ENCODE results near the gene GNAT1. TPM values are rescaled to one million over a fixed set of nuclear protein-coding genes. Genes with fewer than 3 reads are reported as not detected.

The GNAT1 gene
- total and polyA plus RNA-seq, 8 donors = not detected

DNA sequence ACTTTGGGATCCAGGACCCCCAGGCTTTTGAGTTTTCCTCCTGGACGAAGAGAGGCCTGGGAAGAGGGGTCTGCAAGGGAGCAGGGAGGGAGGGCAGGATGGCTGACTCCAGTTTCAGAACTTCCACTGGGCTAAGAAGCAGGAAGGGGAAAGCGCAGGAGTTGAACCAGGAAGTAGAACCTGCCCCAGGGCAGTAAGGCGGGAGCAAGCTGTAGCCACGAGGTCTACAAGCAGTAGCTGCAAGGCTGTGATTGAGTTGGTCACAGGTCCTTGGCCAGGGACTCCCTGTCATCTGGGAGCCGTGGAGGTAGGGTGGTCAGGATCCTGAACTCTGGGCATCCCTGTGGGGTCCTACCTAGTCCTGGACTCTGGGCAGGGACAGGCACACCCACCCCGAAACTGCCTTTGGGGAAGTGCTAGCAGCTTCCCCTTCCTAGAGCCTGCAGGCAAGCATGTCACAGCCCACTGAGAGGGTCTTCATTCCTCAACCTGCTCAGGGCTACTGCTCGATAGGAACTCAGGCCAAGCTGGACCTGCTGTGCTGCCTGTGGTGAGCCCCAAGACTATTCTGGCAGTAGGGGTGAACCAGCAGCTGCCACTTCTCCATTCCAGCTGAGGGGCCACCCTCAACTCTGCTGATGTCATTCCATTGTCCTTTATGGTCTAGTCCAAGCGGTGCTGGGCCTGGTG is 38.8 kb downstream of the GNAT1 start:
- Histone ChIP-seq H3K4me3 (no peak overlapping the region), H3K36me3 (no peaks in the 10 kb centered on the region), H3K27me3 (no peaks in the 10 kb centered on the region), H3K27ac (peak overlapping the region in 2 of 5 donors; percentile 14 to 21), H3K4me1 (peaks cover 20 to 43% (median 36%) of the 10 kb centered on the region in 4 donors), H3K9me3 (no peaks in the 10 kb centered on the region)
- TF ChIP-seq POLR2AphosphoS5 (IDR thresholded peaks at IDR 0.05) = no peak
- no peak for TF ChIP-seq EP300 (IDR thresholded peaks at IDR 0.05)
- 80 to 90% (median 88%) methylated on average over 5 to 8 of the region's 8 CpGs for WGBS, 5 donors
- intact Hi-C loops (cut with DNase I; ENCODE audit: low total_unique reads) = no loop called here
- DNase-seq = no peak

GRCh38 chr3:50230794-50231125 is 39.4 kb downstream of the GNAT1 start:
- Histone ChIP-seq H3K9me3 (no peaks in the 10 kb centered on the region), H3K4me1 (peaks cover 24 to 44% (median 38%) of the 10 kb centered on the region in 4 donors), H3K4me3 (no peak overlapping the region), H3K36me3 (no peaks in the 10 kb centered on the region), H3K27ac (peak overlapping the region in 1 of 5 donors; percentile 14), H3K27me3 (no peaks in the 10 kb centered on the region)
- no peak for DNase-seq
- intact Hi-C loops (cut with DNase I; ENCODE audit: low total_unique reads) = no loop called here
- WGBS, 5 donors = 72 to 91% (median 88%) methylated on average over 4 of the region's 4 CpGs
- no peak for TF ChIP-seq EP300 (IDR thresholded peaks at IDR 0.05)
- TF ChIP-seq CTCF (IDR thresholded peaks at IDR 0.05) = no peak
- no peak for TF ChIP-seq POLR2A (IDR thresholded peaks at IDR 0.05)
- no peak for TF ChIP-seq POLR2AphosphoS5 (IDR thresholded peaks at IDR 0.05)

DNA sequence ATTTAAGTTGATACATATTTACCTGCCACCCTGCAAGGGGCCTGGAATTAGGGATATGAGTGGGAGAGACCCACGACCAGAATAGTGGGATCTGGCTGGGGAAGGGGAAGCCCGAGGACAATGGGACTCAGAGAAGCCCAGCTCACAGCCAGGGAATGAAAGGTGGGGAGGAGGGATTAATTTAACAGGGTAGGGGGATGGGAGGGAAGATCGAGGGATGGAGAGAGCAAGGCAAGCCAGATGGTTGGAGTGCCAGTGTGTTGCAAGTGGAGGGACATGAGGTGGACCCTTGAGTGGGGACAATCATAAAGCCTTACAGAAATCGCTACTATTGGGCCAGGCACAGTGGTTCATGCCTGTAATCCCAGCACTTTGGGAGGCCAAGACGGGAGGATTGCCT is 40.2 kb downstream of the GNAT1 start:
- intact Hi-C loops (cut with DNase I; ENCODE audit: low total_unique reads) = no loop called here
- no peaks in the 10 kb centered on the region for H3K27me3 ChIP-seq
- TF ChIP-seq POLR2A (IDR thresholded peaks at IDR 0.05) (no peak), POLR2AphosphoS5 (IDR thresholded peaks at IDR 0.05) (no peak), CTCF (IDR thresholded peaks at IDR 0.05) (no peak), EP300 (IDR thresholded peaks at IDR 0.05) (no peak)
- H3K9me3 ChIP-seq = no peaks in the 10 kb centered on the region
- peaks cover 16 to 38% (median 33%) of the 10 kb centered on the region in 4 donors for H3K4me1 ChIP-seq
- H3K4me3 ChIP-seq = no peak overlapping the region
- DNase-seq = no peak
- H3K36me3 ChIP-seq = no peaks in the 10 kb centered on the region
- WGBS, 5 donors = 80 to 89% (median 83%) methylated on average over 5 of the region's 5 CpGs
- H3K27ac ChIP-seq = no peak overlapping the region

DNA sequence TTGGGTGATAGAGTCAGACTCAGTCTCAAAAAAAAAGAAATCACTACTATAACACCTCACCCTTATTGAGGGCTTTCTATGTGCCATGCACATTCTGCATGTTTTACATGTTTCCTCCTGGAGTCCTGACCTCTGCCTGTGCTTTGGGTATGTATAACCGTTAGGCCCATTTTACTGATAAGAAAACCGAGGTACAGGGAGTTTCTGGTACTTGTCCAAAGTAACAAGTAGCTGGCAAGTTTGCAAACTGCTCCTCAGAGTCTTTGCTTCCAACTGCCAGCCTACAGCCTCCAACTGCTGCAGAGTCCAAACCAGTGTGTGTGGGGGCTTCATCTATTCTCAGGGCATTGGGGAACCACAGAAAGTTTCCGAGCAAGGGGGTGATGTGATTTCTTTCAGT is 40.9 kb downstream of the GNAT1 start:
- H3K27ac ChIP-seq = no peak overlapping the region
- TF ChIP-seq POLR2A (IDR thresholded peaks at IDR 0.05) (no peak), POLR2AphosphoS5 (IDR thresholded peaks at IDR 0.05) (no peak), CTCF (IDR thresholded peaks at IDR 0.05) (no peak), EP300 (IDR thresholded peaks at IDR 0.05) (no peak)
- intact Hi-C loops (cut with DNase I; ENCODE audit: low total_unique reads) = no loop called here
- H3K4me1 ChIP-seq = peaks cover 17 to 38% (median 33%) of the 10 kb centered on the region in 4 donors
- H3K9me3 ChIP-seq = no peaks in the 10 kb centered on the region
- DNase-seq = no peak
- no peaks in the 10 kb centered on the region for H3K36me3 ChIP-seq
- no peaks in the 10 kb centered on the region for H3K27me3 ChIP-seq
- 48 to 70% (median 55%) methylated on average over 3 of the region's 3 CpGs for WGBS, 5 donors
- no peak overlapping the region for H3K4me3 ChIP-seq

DNA sequence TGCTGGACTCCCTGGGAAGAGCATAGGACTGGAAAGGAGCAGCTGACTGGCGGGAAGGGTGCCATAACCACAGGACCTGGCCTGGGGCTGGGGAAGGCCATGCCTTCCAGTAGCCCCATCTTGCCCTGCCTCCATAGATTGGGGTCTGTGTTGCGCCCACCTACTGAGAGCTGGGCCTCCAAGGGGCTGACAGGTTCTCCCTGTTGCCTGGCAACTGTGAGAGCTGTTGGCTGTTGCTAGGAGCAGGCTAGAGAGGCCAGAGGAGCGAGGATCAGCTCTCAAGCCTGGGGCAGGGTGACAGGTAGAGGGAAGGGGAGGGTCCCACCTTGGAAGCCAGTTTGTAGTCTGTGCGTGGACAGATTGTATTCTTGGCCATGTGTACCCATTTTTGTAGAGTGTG is 41.8 kb downstream of the GNAT1 start:
- WGBS, 5 donors = 72 to 91% (median 89%) methylated on average over 4 of the region's 4 CpGs
- no peak overlapping the region for H3K4me3 ChIP-seq
- no peaks in the 10 kb centered on the region for H3K9me3 ChIP-seq
- H3K36me3 ChIP-seq = no peaks in the 10 kb centered on the region
- no peak overlapping the region for H3K27ac ChIP-seq
- TF ChIP-seq CTCF (IDR thresholded peaks at IDR 0.05) (no peak), POLR2AphosphoS5 (IDR thresholded peaks at IDR 0.05) (no peak), EP300 (IDR thresholded peaks at IDR 0.05) (no peak), POLR2A (IDR thresholded peaks at IDR 0.05) (no peak)
- intact Hi-C loops (cut with DNase I; ENCODE audit: low total_unique reads) = no loop called here
- H3K27me3 ChIP-seq = no peaks in the 10 kb centered on the region
- H3K4me1 ChIP-seq = peaks cover 22 to 41% (median 35%) of the 10 kb centered on the region in 4 donors
- DNase-seq = no peak
